GM11168 (cell line): Measurements from ENCODE around the gene CXXC5.

ENCODE experiments used
- in situ Hi-C: fragments of 300-500 bp; cut with MboI; formaldehyde crosslinking; loops from one replicate; pipeline ENCODE4 v1.12.0; 2022; ENCODE audit warnings: low sequenced_read_pairs; ENCODE audit not compliant: unreplicated experiment

CXXC5 gene

DNA sequence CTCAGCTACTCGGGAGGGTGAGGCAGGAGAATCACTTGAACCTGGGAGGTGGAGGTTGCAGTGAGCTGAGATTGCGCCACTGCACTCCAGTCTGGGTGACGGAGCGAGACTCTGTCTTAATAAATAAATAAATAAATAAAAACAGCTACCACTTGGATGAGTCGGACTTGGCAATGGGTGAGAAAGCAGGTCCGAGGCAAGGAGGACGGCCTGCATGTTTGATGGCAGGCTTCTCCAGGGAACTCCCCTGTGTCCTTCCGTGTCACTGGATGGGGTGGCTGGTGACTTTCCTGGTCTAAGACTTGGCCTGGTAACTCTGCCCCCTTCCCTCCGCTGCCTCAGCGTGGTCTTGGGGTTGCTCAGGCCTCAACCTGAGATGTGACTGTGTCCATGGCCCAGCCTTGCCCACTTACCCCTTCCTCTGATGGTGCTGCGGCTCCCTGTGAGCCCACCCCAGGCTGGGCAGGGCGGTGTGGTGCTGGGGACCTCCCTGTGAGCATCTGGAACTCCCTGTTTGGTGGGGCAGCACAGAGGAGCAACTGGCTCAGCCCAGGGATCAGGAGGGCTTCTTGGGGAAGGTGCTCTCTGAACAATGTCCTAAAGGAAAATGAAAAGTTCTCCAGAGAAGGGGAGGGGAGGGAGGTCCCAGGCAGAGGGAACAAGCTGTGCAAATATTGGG is 85.0 kb downstream of the CXXC5 start:
- in situ Hi-C loops: no loop called here
